ENCODE results near the gene UBAC1. TPM values are rescaled to one million over a fixed set of nuclear protein-coding genes. Genes with fewer than 3 reads are reported as not detected.

UBAC1 gene
- total RNA-seq, 5 donors from 2014 or later (not counting 1 experiment from before 2014, with no cell fraction given): 25.9 to 37.3 (median 33.6) TPM

GRCh38 chr9:135979547-135980166 lies 18.5 kb upstream of the UBAC1 start:
- Histone ChIP-seq H3K9me3 (no peaks in the 10 kb centered on the region), H3K4me1 (ENCODE audit: control insufficient read depth in 1 of 2, extremely low read depth in 1 of 2, insufficient read depth in 2 of 2, low read length in 2 of 2) (peaks cover 8 to 28% of the 10 kb centered on the region in 2 experiments), H3K27me3 (replicated peaks in 1 of 2; ENCODE audit: control insufficient read depth in 2 of 2, extremely low read depth in 1 of 2, insufficient read depth in 2 of 2, low read length in 1 of 2) (peaks cover 0 to 28% of the 10 kb centered on the region in 2 experiments), H3K36me3 (ENCODE audit: control insufficient read depth in 2 of 2, extremely low read depth in 1 of 2, insufficient read depth in 1 of 2, low read length in 1 of 2) (no peaks in the 10 kb centered on the region), H3K27ac (ENCODE audit: low read length) (no peak overlapping the region), H3K4me3 (ENCODE audit: control insufficient read depth in 1 of 2, extremely low read depth in 1 of 2, low read length in 1 of 2) (no peak overlapping the region)
- POLR2A ChIA-PET: no interaction called here
- Mint-ChIP-seq H3K4me3 (peak overlapping the region in 1 of 3 donors; percentile 74), H3K27ac (peak overlapping the region in 1 of 2 donors; percentile 71), H3K4me1 (peaks cover 7 to 16% (median 11%) of the 10 kb centered on the region in 3 donors), H3K27me3 (no peaks in the 10 kb centered on the region), H3K9me3 (no peaks in the 10 kb centered on the region), H3K36me3 (no peaks in the 10 kb centered on the region)
- CTCF ChIA-PET: interaction anchor here in 1 of 2 donors (0.5 kb wide), 1 partner anchor 187 kb away, joined by 4 read pairs; no protein-coding TSS in a partner anchor
- DNase-seq: no peak
- WGBS (ENCODE audit: insufficient coverage): 58% methylated on average over 12 of the region's 19 CpGs
- ATAC-seq (replicated peaks in 1 of 4): no peak

- Mint-ChIP-seq H3K27ac (peak overlapping the region; percentile 68 to 86), H3K27me3 (no peaks in the 10 kb centered on the region), H3K36me3 (no peaks in the 10 kb centered on the region), H3K9me3 (no peaks in the 10 kb centered on the region), H3K4me3 (peak overlapping the region; percentile 51 to 74 (median 62)), H3K4me1 (peaks cover 7 to 18% (median 11%) of the 10 kb centered on the region in 3 donors)
- no peaks in the 10 kb centered on the region for H3K9me3 ChIP-seq
- ATAC-seq (replicated peaks in 1 of 4) (peak; percentile 94 to 98 (median 96)), DNase-seq (peak; percentile 41 to 74 (median 61))
- peaks cover 0 to 20% of the 10 kb centered on the region in 2 experiments for H3K27me3 ChIP-seq (replicated peaks in 1 of 2; ENCODE audit: control insufficient read depth in 2 of 2, extremely low read depth in 1 of 2, insufficient read depth in 2 of 2, low read length in 1 of 2)
- H3K4me3 ChIP-seq (ENCODE audit: control insufficient read depth in 1 of 2, extremely low read depth in 1 of 2, low read length in 1 of 2): peak overlapping the region; percentile 7 to 47
- CTCF ChIA-PET: interaction anchor here in 1 of 2 donors (0.5 kb wide), 1 partner anchor 188 kb away, joined by 4 read pairs; no protein-coding TSS in a partner anchor
- 5% methylated on average over 15 of the region's 20 CpGs for WGBS (ENCODE audit: insufficient coverage)
- peaks cover 8 to 28% of the 10 kb centered on the region in 2 experiments for H3K4me1 ChIP-seq (ENCODE audit: control insufficient read depth in 1 of 2, extremely low read depth in 1 of 2, insufficient read depth in 2 of 2, low read length in 2 of 2)
- H3K36me3 ChIP-seq (ENCODE audit: control insufficient read depth in 2 of 2, extremely low read depth in 1 of 2, insufficient read depth in 1 of 2, low read length in 1 of 2): no peaks in the 10 kb centered on the region
- POLR2A ChIA-PET: no interaction called here
- H3K27ac ChIP-seq (ENCODE audit: low read length): peak overlapping the region; percentile 12
Measured at GRCh38 chr9:135978642-135979546, 17.7 kb upstream of the UBAC1 start.

- no peak for DNase-seq
- no peaks in the 10 kb centered on the region for H3K9me3 Mint-ChIP-seq
- whole genome bisulfite sequencing (ENCODE audit: insufficient coverage): 85% methylated on average over 11 of the region's 13 CpGs
- H3K4me1 ChIP-seq (ENCODE audit: control insufficient read depth in 1 of 2, extremely low read depth in 1 of 2, insufficient read depth in 2 of 2, low read length in 2 of 2): peaks cover 8 to 28% of the 10 kb centered on the region in 2 experiments
- peaks cover 0 to 11% of the 10 kb centered on the region in 2 experiments for H3K27me3 ChIP-seq (replicated peaks in 1 of 2; ENCODE audit: control insufficient read depth in 2 of 2, extremely low read depth in 1 of 2, insufficient read depth in 2 of 2, low read length in 1 of 2)
- no peaks in the 10 kb centered on the region for H3K9me3 ChIP-seq
- ATAC-seq (replicated peaks in 1 of 4): no peak
- no peaks in the 10 kb centered on the region for H3K27me3 Mint-ChIP-seq
- no peaks in the 10 kb centered on the region for H3K36me3 Mint-ChIP-seq
- POLR2A ChIA-PET: no interaction called here
- no peak overlapping the region for H3K27ac ChIP-seq (ENCODE audit: low read length)
- H3K4me3 Mint-ChIP-seq: no peak overlapping the region
- CTCF ChIA-PET: no interaction called here
- H3K36me3 ChIP-seq (ENCODE audit: control insufficient read depth in 2 of 2, extremely low read depth in 1 of 2, insufficient read depth in 1 of 2, low read length in 1 of 2): no peaks in the 10 kb centered on the region
- peaks cover 12 to 28% (median 19%) of the 10 kb centered on the region in 3 donors for H3K4me1 Mint-ChIP-seq
- no peak overlapping the region for H3K27ac Mint-ChIP-seq
- H3K4me3 ChIP-seq (ENCODE audit: control insufficient read depth in 1 of 2, extremely low read depth in 1 of 2, low read length in 1 of 2): no peak overlapping the region
Measured at GRCh38 chr9:135976944-135977343, 15.8 kb upstream of the UBAC1 start.

GRCh38 chr9:135976531-135976930 lies 15.4 kb upstream of the UBAC1 start:
- Mint-ChIP-seq H3K9me3 (no peaks in the 10 kb centered on the region), H3K27ac (no peak overlapping the region), H3K4me1 (peaks cover 12 to 28% (median 19%) of the 10 kb centered on the region in 3 donors), H3K27me3 (no peaks in the 10 kb centered on the region), H3K36me3 (no peaks in the 10 kb centered on the region), H3K4me3 (no peak overlapping the region)
- DNase-seq (no peak), ATAC-seq (replicated peaks in 1 of 4) (no peak)
- Histone ChIP-seq H3K4me1 (ENCODE audit: control insufficient read depth in 1 of 2, extremely low read depth in 1 of 2, insufficient read depth in 2 of 2, low read length in 2 of 2) (peaks cover 8 to 28% of the 10 kb centered on the region in 2 experiments), H3K9me3 (no peaks in the 10 kb centered on the region), H3K4me3 (ENCODE audit: control insufficient read depth in 1 of 2, extremely low read depth in 1 of 2, low read length in 1 of 2) (no peak overlapping the region), H3K36me3 (ENCODE audit: control insufficient read depth in 2 of 2, extremely low read depth in 1 of 2, insufficient read depth in 1 of 2, low read length in 1 of 2) (no peaks in the 10 kb centered on the region), H3K27me3 (replicated peaks in 1 of 2; ENCODE audit: control insufficient read depth in 2 of 2, extremely low read depth in 1 of 2, insufficient read depth in 2 of 2, low read length in 1 of 2) (peaks cover 0 to 11% of the 10 kb centered on the region in 2 experiments), H3K27ac (ENCODE audit: low read length) (no peak overlapping the region)
- POLR2A ChIA-PET: interaction anchor here in 1 of 2 donors (0.6 kb wide), 1 partner anchor 1871 kb away, joined by 3 read pairs; no protein-coding TSS in a partner anchor
- CTCF ChIA-PET: no interaction called here
- 59% methylated on average over 8 of the region's 13 CpGs for WGBS (ENCODE audit: insufficient coverage)

- CTCF ChIA-PET: no interaction called here
- H3K4me1 Mint-ChIP-seq: peaks cover 12 to 28% (median 19%) of the 10 kb centered on the region in 3 donors
- POLR2A ChIA-PET: interaction anchor here in 1 of 2 donors (0.6 kb wide), 1 partner anchor 1870 kb away, joined by 3 read pairs; no protein-coding TSS in a partner anchor
- peaks cover 0 to 12% of the 10 kb centered on the region in 2 experiments for H3K27me3 ChIP-seq (replicated peaks in 1 of 2; ENCODE audit: control insufficient read depth in 2 of 2, extremely low read depth in 1 of 2, insufficient read depth in 2 of 2, low read length in 1 of 2)
- H3K36me3 Mint-ChIP-seq: no peaks in the 10 kb centered on the region
- no peak overlapping the region for H3K27ac Mint-ChIP-seq
- 92% methylated on average over 6 of the region's 10 CpGs for WGBS (ENCODE audit: insufficient coverage)
- H3K27ac ChIP-seq (ENCODE audit: low read length): no peak overlapping the region
- no peaks in the 10 kb centered on the region for H3K27me3 Mint-ChIP-seq
- H3K9me3 ChIP-seq: no peaks in the 10 kb centered on the region
- no peak for DNase-seq
- H3K4me3 ChIP-seq (ENCODE audit: control insufficient read depth in 1 of 2, extremely low read depth in 1 of 2, low read length in 1 of 2): no peak overlapping the region
- H3K36me3 ChIP-seq (ENCODE audit: control insufficient read depth in 2 of 2, extremely low read depth in 1 of 2, insufficient read depth in 1 of 2, low read length in 1 of 2): no peaks in the 10 kb centered on the region
- ATAC-seq (replicated peaks in 1 of 4): no peak
- H3K4me1 ChIP-seq (ENCODE audit: control insufficient read depth in 1 of 2, extremely low read depth in 1 of 2, insufficient read depth in 2 of 2, low read length in 2 of 2): peaks cover 8 to 26% of the 10 kb centered on the region in 2 experiments
- H3K9me3 Mint-ChIP-seq: no peaks in the 10 kb centered on the region
- no peak overlapping the region for H3K4me3 Mint-ChIP-seq
Measured at GRCh38 chr9:135975834-135976233, 14.7 kb upstream of the UBAC1 start.

GRCh38 chr9:135974220-135974573 lies 13.0 kb upstream of the UBAC1 start:
- Mint-ChIP-seq H3K27ac (no peak overlapping the region), H3K27me3 (no peaks in the 10 kb centered on the region), H3K36me3 (no peaks in the 10 kb centered on the region), H3K9me3 (no peaks in the 10 kb centered on the region), H3K4me3 (no peak overlapping the region), H3K4me1 (peaks cover 12 to 22% (median 14%) of the 10 kb centered on the region in 3 donors)
- Histone ChIP-seq H3K27me3 (replicated peaks in 1 of 2; ENCODE audit: control insufficient read depth in 2 of 2, extremely low read depth in 1 of 2, insufficient read depth in 2 of 2, low read length in 1 of 2) (peaks cover 0 to 17% of the 10 kb centered on the region in 2 experiments), H3K36me3 (ENCODE audit: control insufficient read depth in 2 of 2, extremely low read depth in 1 of 2, insufficient read depth in 1 of 2, low read length in 1 of 2) (no peaks in the 10 kb centered on the region), H3K27ac (ENCODE audit: low read length) (no peak overlapping the region), H3K4me1 (ENCODE audit: control insufficient read depth in 1 of 2, extremely low read depth in 1 of 2, insufficient read depth in 2 of 2, low read length in 2 of 2) (peaks cover 3 to 10% of the 10 kb centered on the region in 2 experiments), H3K9me3 (no peaks in the 10 kb centered on the region), H3K4me3 (ENCODE audit: control insufficient read depth in 1 of 2, extremely low read depth in 1 of 2, low read length in 1 of 2) (no peak overlapping the region)
- 74% methylated on average over 6 of the region's 10 CpGs for WGBS (ENCODE audit: insufficient coverage)
- POLR2A ChIA-PET: no interaction called here
- CTCF ChIA-PET: no interaction called here
- DNase-seq (no peak), ATAC-seq (replicated peaks in 1 of 4) (no peak)

All from T-cell (primary cell).